IPS-20b (cell line): Measurements from ENCODE around the gene ZFP90.
A peak's percentile ranks its signal among the peaks of the same experiment; 100 is the strongest.
"Not testable (repeated sequence)": the region's sequence is repeated elsewhere in the genome, so short reads cannot be mapped to it uniquely, and the experiment has no call there.

Experiments
- H3K27ac ChIP-seq: one replicate; pipeline ENCODE4 v1.5.1; 2013; ENCODE audit warnings: low read length
- H3K27me3 ChIP-seq: 2 replicates; pipeline ENCODE4 v1.6.1; 2013; ENCODE audit warnings: mild to moderate bottlenecking, low read length, inconsistent platforms; ENCODE audit not compliant: insufficient read depth
- H3K36me3 ChIP-seq: 2 replicates; pipeline ENCODE4 v1.6.1; 2013; ENCODE audit warnings: low read depth, mild to moderate bottlenecking, inconsistent platforms, low read length, moderate library complexity; ENCODE audit not compliant: insufficient read depth
- H3K4me1 ChIP-seq: 2 replicates; pipeline ENCODE4 v1.6.1; 2013; ENCODE audit warnings: mild to moderate bottlenecking, control low read depth, inconsistent platforms, low read length, moderate library complexity; ENCODE audit not compliant: insufficient read depth
- H3K4me3 ChIP-seq: 2 replicates; pipeline ENCODE4 v1.5.1; 2013; ENCODE audit warnings: mild to moderate bottlenecking, low read length, inconsistent platforms
- H3K9ac ChIP-seq: 2 replicates; pipeline ENCODE4 v1.6.1; 2013; ENCODE audit warnings: low read depth, mild to moderate bottlenecking, inconsistent platforms, low read length, moderate library complexity
- H3K9me3 ChIP-seq: 2 replicates; pipeline ENCODE4 v1.6.1; 2013; ENCODE audit warnings: mild to moderate bottlenecking, low read depth, low read length, inconsistent platforms; ENCODE audit not compliant: insufficient read depth

ZFP90 gene

DNA sequence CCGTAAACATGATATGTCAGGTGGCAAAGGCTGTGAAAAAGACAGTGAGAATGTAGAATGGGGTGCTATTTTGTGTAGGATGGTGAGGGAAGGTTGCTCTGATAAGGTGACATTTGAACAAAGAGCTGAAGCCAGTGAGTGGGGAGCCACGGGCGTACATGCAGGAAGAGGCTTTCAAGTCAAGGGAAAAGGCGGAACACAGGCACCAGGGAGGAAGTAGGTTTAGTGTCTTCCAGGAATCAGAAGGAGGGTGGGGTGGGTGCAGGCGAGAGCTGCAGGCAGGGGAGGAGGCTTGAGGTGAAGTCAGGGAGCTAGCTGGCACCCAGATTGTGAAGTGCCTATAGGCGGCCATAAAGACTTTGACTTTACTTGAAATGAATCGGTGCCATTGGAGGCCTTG is 14.1 kb downstream of the ZFP90 start:
- peaks cover 37% of the 10 kb centered on the region for H3K9me3 ChIP-seq
- H3K27ac ChIP-seq: no peak overlapping the region
- peaks cover 63% of the 10 kb centered on the region for H3K36me3 ChIP-seq

DNA sequence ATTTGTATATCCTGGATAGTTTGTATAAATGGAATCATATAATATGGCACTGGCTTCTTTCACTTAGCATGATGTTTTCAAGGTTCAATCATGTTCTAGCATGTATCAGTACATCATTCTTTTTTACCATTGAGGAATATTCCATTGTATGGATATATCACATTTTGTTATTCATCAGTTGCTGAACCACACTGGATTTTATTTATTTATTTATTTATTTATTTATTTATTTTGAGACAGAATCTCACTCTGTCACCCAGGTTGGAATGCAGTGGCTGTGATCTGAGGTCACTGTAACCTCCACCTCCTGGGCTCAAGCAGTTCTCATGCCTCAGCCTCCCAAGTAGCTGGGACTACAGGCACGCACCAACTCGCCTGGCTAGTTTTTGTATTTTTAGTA is 21.2 kb downstream of the ZFP90 start:
- not testable (repeated sequence) for H3K4me1 ChIP-seq, H3K27ac ChIP-seq, H3K27me3 ChIP-seq, H3K4me3 ChIP-seq, H3K9ac ChIP-seq
- Histone ChIP-seq H3K36me3 (peaks cover 82% of the 10 kb centered on the region), H3K9me3 (peaks cover 91% of the 10 kb centered on the region)

More for the DNA sequence above, 14.1 kb downstream of the ZFP90 start:
- Histone ChIP-seq H3K4me1 (no peaks in the 10 kb centered on the region), H3K9ac (no peak overlapping the region), H3K27me3 (no peaks in the 10 kb centered on the region), H3K4me3 (no peak overlapping the region)

DNA sequence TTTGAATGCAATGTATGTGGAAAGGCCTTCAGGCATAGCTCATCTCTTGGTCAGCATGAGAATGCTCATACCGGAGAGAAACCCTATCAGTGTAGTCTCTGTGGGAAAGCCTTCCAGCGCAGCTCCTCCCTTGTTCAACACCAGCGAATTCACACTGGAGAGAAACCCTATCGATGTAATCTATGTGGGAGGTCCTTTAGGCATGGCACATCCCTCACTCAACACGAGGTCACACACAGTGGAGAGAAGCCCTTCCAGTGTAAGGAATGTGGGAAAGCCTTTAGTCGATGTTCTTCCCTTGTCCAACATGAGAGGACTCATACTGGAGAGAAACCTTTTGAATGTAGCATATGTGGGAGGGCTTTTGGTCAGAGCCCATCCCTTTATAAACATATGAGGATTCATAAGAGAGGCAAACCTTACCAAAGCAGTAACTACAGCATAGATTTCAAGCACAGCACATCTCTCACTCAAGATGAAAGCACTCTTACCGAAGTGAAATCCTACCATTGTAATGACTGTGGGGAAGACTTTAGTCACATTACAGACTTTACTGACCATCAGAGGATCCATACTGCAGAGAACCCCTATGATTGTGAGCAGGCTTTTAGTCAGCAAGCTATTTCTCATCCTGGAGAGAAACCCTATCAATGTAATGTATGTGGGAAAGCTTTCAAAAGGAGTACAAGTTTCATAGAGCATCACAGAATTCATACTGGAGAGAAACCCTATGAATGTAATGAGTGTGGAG is 24.7 kb downstream of the ZFP90 start:
- Histone ChIP-seq H3K9me3 (peaks cover 100% of the 10 kb centered on the region), H3K9ac (no peak overlapping the region), H3K4me1 (no peaks in the 10 kb centered on the region), H3K27ac (no peak overlapping the region), H3K36me3 (peaks cover 69% of the 10 kb centered on the region), H3K27me3 (no peaks in the 10 kb centered on the region), H3K4me3 (peak overlapping the region; percentile 15; the same call in 1 of the 2 replicates)

DNA sequence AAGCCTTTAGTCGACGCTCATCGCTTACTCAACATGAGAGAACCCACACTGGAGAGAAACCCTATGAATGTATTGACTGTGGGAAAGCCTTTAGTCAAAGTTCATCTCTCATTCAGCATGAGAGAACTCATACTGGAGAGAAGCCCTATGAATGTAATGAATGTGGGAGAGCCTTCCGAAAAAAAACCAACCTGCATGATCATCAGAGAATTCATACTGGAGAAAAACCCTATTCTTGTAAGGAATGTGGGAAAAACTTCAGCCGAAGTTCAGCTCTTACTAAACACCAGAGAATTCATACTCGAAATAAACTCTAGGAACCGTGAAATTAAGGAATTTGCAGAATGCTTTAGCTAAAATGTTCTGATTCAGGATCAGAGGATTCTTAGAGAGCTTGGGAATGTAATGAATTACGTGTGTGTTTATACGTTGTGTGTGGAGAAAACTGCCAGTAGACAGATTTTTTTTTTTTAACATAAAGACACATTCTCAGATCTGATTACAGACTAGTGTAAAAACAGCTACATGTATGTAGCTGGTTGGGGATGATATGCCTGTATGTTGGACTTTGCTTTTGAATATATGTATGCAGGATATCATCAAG is 25.4 kb downstream of the ZFP90 start:
- H3K9me3 ChIP-seq: peaks cover 98% of the 10 kb centered on the region
- no peak overlapping the region for H3K27ac ChIP-seq
- H3K4me3 ChIP-seq: 0 out of 2 replicates have a peak overlapping the region, but pooled peaks have one; percentile 14
- H3K4me1 ChIP-seq: no peaks in the 10 kb centered on the region
- no peaks in the 10 kb centered on the region for H3K27me3 ChIP-seq
- no peak overlapping the region for H3K9ac ChIP-seq
- H3K36me3 ChIP-seq: peaks cover 62% of the 10 kb centered on the region

DNA sequence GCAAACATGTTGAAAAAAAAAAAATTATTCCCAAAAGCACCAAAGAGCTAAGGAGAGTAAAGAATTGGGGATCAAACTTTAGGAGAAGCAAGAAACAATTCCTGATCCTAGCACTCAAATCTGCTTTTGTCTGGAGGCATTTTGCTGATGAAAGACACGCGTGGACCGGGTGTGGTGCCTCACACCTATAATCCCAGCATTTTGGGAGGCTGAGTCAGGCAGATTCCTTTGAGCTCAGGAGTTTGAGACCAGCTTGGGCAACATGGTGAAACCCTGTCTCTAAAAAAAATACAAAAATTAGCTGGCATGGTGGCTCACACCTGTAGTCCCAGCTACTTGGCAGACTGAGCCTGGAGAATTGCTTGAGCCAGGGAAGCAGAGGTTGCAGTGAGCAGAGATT is 35.4 kb downstream of the ZFP90 start:
- Histone ChIP-seq H3K27me3 (no peaks in the 10 kb centered on the region), H3K4me1 (no peaks in the 10 kb centered on the region), H3K9me3 (peaks cover 73% of the 10 kb centered on the region), H3K9ac (no peak overlapping the region), H3K4me3 (no peak overlapping the region), H3K36me3 (no peaks in the 10 kb centered on the region), H3K27ac (no peak overlapping the region)

DNA sequence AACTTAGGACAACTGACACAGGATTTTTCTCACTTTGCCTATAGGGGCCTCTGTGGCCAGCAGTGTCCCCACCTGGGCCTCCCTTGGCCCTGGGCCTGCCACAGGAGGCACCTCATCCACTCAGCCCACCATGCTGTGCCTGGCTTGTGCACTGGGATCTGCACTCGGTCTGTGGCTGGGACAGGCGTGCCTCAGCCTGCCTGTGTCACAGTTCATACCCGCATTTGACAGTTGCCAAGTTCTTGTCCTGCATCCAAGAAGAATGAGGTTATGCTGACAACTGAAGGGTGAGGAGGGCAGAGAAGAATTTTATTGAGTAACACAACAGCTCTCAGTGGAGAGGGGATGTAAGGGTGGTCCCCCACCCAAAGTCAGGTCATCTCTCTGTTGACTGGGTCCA is 36.0 kb downstream of the ZFP90 start:
- Histone ChIP-seq H3K9ac (no peak overlapping the region), H3K9me3 (peaks cover 67% of the 10 kb centered on the region), H3K27ac (no peak overlapping the region), H3K4me3 (no peak overlapping the region), H3K27me3 (no peaks in the 10 kb centered on the region), H3K4me1 (no peaks in the 10 kb centered on the region), H3K36me3 (no peaks in the 10 kb centered on the region)

DNA sequence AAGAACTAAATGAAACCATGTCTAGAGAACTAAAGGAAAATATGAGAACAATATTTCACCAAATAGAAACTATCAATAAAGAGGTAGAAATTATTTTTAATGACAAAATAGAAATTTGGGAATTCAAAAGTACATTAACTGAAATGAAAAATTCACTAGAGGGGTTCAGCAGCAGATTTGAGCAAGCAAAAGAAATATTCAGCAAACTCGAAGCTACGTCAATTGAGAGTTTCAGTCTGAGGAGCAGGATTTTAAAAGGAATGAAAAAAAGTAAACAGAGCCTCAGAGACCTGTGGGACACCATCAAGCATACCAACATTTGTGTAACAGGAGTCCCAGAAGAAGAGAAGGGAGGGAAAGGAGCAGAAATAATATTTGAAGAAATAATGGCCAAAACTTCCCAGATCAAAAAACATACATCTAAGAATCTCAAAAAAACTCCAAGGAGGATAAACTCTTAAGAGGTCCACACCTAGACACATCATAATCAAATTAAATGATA is 38.3 kb downstream of the ZFP90 start:
- Histone ChIP-seq H3K36me3 (no peaks in the 10 kb centered on the region), H3K9ac (no peak overlapping the region), H3K9me3 (peaks cover 47% of the 10 kb centered on the region), H3K4me1 (no peaks in the 10 kb centered on the region), H3K4me3 (no peak overlapping the region), H3K27me3 (no peaks in the 10 kb centered on the region), H3K27ac (no peak overlapping the region)

DNA sequence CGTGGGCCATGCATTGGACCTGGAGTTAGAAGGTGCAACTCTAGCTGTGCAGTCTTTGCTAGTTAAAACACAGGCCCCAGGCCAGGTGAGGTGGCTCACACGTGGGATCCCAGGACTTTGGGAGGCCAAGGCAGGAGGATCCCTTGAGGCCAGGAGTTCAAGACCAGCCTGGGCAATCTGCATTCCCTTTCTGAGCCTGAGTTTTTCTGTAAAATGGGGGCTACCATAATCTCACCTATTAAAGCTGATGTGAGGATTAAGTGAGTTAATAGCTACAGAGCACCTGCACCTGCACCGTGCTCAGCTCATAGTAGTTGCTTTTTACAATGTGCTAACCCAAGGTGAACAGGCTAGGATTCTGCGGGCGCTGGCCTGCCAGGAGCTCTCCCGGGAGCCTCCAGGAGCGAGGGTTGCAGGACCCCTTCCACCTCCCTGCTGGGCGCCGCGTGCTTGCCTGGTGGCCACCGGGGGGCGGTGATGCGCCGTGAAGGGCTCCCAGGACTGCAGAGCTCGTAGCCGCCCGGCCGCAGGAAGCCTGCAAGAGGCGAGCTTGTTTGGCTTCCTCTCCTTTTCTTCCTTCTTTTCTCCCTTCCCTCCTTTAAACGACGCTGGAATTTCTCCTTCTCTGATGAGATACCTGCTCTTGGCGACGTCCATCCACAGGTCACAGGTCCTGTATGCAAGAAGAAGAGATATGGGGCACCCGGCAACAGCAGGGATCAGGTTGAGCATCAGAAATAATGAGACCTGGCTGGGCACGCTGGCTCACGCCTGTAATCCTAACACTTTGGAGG is 51.3 kb downstream of the ZFP90 start:
- H3K4me1 ChIP-seq: no peaks in the 10 kb centered on the region
- H3K9me3 ChIP-seq: no peaks in the 10 kb centered on the region; the same call in 1 of the 2 replicates
- H3K4me3 ChIP-seq: no peak overlapping the region
- H3K36me3 ChIP-seq: no peaks in the 10 kb centered on the region
- no peak overlapping the region for H3K27ac ChIP-seq
- H3K27me3 ChIP-seq: no peaks in the 10 kb centered on the region
- no peak overlapping the region for H3K9ac ChIP-seq

DNA sequence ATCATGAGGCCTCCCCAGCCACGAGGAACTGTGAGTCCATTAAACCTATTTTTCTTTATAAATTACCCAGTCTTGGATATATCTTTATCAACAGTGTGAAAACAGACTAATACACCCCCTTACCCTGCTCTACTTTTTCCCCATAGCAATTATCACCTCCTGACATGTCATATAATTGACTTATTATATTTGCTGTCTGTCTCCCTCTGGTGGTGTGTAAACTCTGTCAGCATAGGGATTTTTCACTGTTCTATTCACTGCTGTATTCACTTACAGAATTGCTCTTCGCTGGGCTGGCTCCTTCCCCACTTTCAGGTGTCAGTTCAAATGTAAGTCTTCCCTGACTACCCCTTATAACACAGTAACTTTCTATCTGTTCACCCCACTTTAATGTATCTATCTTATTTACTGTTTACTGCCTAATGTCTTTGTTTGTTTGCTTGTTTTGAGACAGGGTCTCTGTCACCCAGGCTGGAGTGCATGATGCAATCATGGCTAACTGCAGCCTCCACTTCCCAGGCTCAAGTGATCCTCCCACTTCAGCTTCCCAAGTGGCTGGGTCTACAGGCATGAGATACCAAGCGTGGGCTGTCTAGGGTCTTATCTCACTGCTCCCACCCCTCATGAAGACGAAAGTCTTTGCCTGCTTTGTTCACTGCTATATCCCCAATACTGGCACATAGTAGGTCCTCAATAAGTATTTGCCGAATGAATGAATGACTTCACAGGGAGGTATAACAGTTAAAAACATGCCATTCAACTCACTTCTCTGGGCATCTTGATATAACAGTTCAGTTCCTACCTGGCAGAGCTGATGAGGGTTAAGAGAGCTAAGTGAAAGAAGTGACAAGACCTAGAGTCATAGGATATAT is 53.6 kb downstream of the ZFP90 start:
- no peaks in the 10 kb centered on the region; the same call in 1 of the 2 replicates for H3K9me3 ChIP-seq
- no peak overlapping the region for H3K9ac ChIP-seq
- no peaks in the 10 kb centered on the region for H3K4me1 ChIP-seq
- H3K27me3 ChIP-seq: no peaks in the 10 kb centered on the region
- no peak overlapping the region for H3K4me3 ChIP-seq
- H3K27ac ChIP-seq: no peak overlapping the region
- H3K36me3 ChIP-seq: no peaks in the 10 kb centered on the region

DNA sequence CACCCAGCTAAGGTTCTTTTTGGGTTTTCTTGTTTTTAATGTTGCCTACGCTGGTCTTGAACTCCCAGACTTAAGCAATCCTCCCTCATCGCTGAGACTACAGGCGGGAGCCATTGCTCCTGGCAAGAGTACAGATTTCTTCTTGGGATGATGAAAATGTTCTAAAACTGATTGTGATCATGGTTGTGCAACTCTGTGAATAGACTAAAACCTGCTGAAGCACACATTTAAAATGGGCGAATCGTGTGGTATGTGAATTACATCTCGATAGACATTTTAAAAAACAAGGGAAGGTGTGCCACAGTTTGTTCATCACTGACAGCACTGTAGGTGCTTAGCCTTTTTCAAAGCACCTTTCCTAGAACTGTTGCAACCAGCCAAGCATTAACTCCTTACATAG is 57.2 kb downstream of the ZFP90 start:
- H3K9me3 ChIP-seq: no peaks in the 10 kb centered on the region
- no peak overlapping the region for H3K27ac ChIP-seq
- H3K36me3 ChIP-seq: no peaks in the 10 kb centered on the region
- H3K9ac ChIP-seq: no peak overlapping the region
- H3K4me3 ChIP-seq: no peak overlapping the region
- no peaks in the 10 kb centered on the region; the same call in 1 of the 2 replicates for H3K4me1 ChIP-seq
- H3K27me3 ChIP-seq: no peaks in the 10 kb centered on the region

DNA sequence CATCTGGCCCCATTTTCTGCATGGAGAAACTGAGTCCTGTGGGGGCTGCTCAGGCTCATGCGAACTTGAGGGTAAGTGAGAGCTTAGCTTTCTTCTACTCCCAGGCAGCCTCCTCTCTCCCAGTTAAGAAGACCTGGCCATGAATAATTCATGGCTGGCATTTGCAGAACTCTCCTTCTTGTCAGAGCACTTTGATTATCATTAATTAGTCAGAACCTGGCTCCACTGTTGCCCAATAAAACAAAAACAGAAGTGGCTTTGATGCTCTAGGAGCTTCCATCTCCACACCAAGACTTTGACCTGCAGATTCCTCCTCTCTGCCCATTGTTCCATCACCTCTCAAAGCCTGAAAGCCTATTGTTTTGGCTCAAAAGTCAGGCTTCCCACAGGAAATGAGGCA is 60.5 kb downstream of the ZFP90 start:
- Histone ChIP-seq H3K27me3 (no peaks in the 10 kb centered on the region), H3K9me3 (no peaks in the 10 kb centered on the region), H3K4me1 (no peaks in the 10 kb centered on the region; the same call in 1 of the 2 replicates), H3K4me3 (no peak overlapping the region), H3K27ac (no peak overlapping the region), H3K9ac (no peak overlapping the region), H3K36me3 (no peaks in the 10 kb centered on the region)
